HG03378 (cell line): Measurements from ENCODE around the gene NUCB1.
"Not testable (repeated sequence)": the region's sequence is repeated elsewhere in the genome, so short reads cannot be mapped to it uniquely, and the experiment has no call there.

ENCODE experiments used
- ATAC-seq: cut with Tn5 transposase; IDR thresholded peaks from one replicate; pipeline ENCODE4 v1.9.1; 2021; ENCODE audit warnings: mild to moderate bottlenecking, moderate library complexity; ENCODE audit not compliant: unreplicated experiment

The NUCB1 gene

GRCh38 chr19:48899781-48900476 is at the start of gene NUCB1:
Gene NUCB1, plus strand, starts transcription at chr19:48900312. Its CDS starts 485 bp downstream, at chr19:48900797.
- ATAC-seq, result peak; percentile 75

- ATAC-seq, result no peak
Observed at GRCh38 chr19:48852292-48852691, 47.8 kb upstream of the NUCB1 start.

GRCh38 chr19:48853483-48853882 is 46.6 kb upstream of the NUCB1 start:
- no peak for ATAC-seq

GRCh38 chr19:48854103-48854502 is 46.0 kb upstream of the NUCB1 start:
- ATAC-seq, result no peak

GRCh38 chr19:48856921-48857320 is 43.2 kb upstream of the NUCB1 start:
- ATAC-seq, result no peak

GRCh38 chr19:48858984-48859710 is 41.0 kb upstream of the NUCB1 start:
- ATAC-seq, result no peak

GRCh38 chr19:48859711-48860572 is 40.2 kb upstream of the NUCB1 start:
- no peak for ATAC-seq

- no peak for ATAC-seq
Observed at GRCh38 chr19:48861313-48861712, 38.8 kb upstream of the NUCB1 start.

- no peak for ATAC-seq
Observed at GRCh38 chr19:48862827-48863226, 37.3 kb upstream of the NUCB1 start.

GRCh38 chr19:48866692-48867091 is 33.4 kb upstream of the NUCB1 start:
- ATAC-seq, result no peak

GRCh38 chr19:48867123-48867745 is 32.9 kb upstream of the NUCB1 start:
- no peak for ATAC-seq

GRCh38 chr19:48867746-48868113 is 32.4 kb upstream of the NUCB1 start:
- ATAC-seq, result no peak

GRCh38 chr19:48868114-48868886 is 31.8 kb upstream of the NUCB1 start, which contains the start of gene PLEKHA4:
Gene PLEKHA4, minus strand, starts transcription at chr19:48868617. Its CDS starts 997 bp downstream, at chr19:48867620.
- no peak for ATAC-seq

GRCh38 chr19:48870048-48870447 is 30.1 kb upstream of the NUCB1 start:
- ATAC-seq, result no peak

GRCh38 chr19:48871471-48872181 is 28.5 kb upstream of the NUCB1 start:
- not testable (repeated sequence) for ATAC-seq

GRCh38 chr19:48872182-48872883 is 27.8 kb upstream of the NUCB1 start, which contains the start of gene PPP1R15A:
Gene PPP1R15A, plus strand, starts transcription at chr19:48872421. Its CDS starts 813 bp downstream, at chr19:48873234.
- ATAC-seq, result peak; percentile 61

GRCh38 chr19:48872884-48873475 is 27.1 kb upstream of the NUCB1 start:
- peak; percentile 37 for ATAC-seq
